ENCODE data around the gene MAL. TPM values are rescaled to one million over a fixed set of nuclear protein-coding genes. Genes with fewer than 3 reads are reported as not detected.

The MAL gene
- total RNA-seq, 2 experiments from 2014 or later, result 188 to 206 TPM

- peak; percentile 48 for DNase-seq
- POLR2A ChIA-PET, result interaction anchor here (1.1 to 10.1 kb wide), 8 partner anchors 12 to 50 kb away, joined by 3 to 255 read pairs (median 12); partner anchors contain the start of genes MAL and MRPS5
- Mint-ChIP-seq H3K27ac (peak overlapping the region; percentile 95), H3K4me1 (ENCODE audit: low read depth) (peaks cover 71% of the 10 kb centered on the region), H3K4me3 (peak overlapping the region; percentile 84), H3K9me3 (ENCODE audit: insufficient read depth) (no peaks in the 10 kb centered on the region), H3K27me3 (ENCODE audit: low read depth) (no peaks in the 10 kb centered on the region), H3K36me3 (ENCODE audit: low read depth) (peaks cover 25% of the 10 kb centered on the region)
- peak; percentile 8 for ATAC-seq
- CTCF ChIA-PET, result interaction anchor here (0.9 to 13.4 kb wide), 8 partner anchors 11 to 84 kb away, joined by 3 to 693 read pairs (median 34); partner anchors contain the start of gene MAL
Observed at GRCh38 chr2:95073856-95074662, 48.6 kb downstream of the MAL start.

- Mint-ChIP-seq H3K27me3 (ENCODE audit: low read depth) (no peaks in the 10 kb centered on the region), H3K9me3 (ENCODE audit: insufficient read depth) (no peaks in the 10 kb centered on the region), H3K4me3 (peak overlapping the region; percentile 84), H3K36me3 (ENCODE audit: low read depth) (peaks cover 25% of the 10 kb centered on the region), H3K27ac (peak overlapping the region; percentile 95), H3K4me1 (ENCODE audit: low read depth) (peaks cover 79% of the 10 kb centered on the region)
- peak; percentile 91 for DNase-seq
- ChIA-PET POLR2A (interaction anchor here (1.1 to 10.1 kb wide), 8 partner anchors 11 to 51 kb away, joined by 3 to 255 read pairs (median 12); partner anchors contain the start of genes MAL and MRPS5), CTCF (interaction anchor here (0.9 to 13.4 kb wide), 12 partner anchors 12 to 127 kb away, joined by 3 to 693 read pairs (median 8); partner anchors contain the start of genes MAL and MRPS5)
- peak; percentile 72 for ATAC-seq
Observed at GRCh38 chr2:95074663-95075439, 49.3 kb downstream of the MAL start.

- peaks cover 25% of the 10 kb centered on the region for H3K36me3 Mint-ChIP-seq (ENCODE audit: low read depth)
- CTCF ChIA-PET, result interaction anchor here (0.9 to 13.4 kb wide), 15 partner anchors 12 to 270 kb away, joined by 3 to 693 read pairs (median 7); partner anchors contain the start of genes MAL, MRPS5, ZNF2 and ZNF514
- peaks cover 81% of the 10 kb centered on the region for H3K4me1 Mint-ChIP-seq (ENCODE audit: low read depth)
- H3K4me3 Mint-ChIP-seq, result peak overlapping the region; percentile 84
- ATAC-seq, result no peak
- H3K27me3 Mint-ChIP-seq (ENCODE audit: low read depth), result no peaks in the 10 kb centered on the region
- DNase-seq, result no peak
- peak overlapping the region; percentile 95 for H3K27ac Mint-ChIP-seq
- POLR2A ChIA-PET, result interaction anchor here (1.1 to 10.1 kb wide), 9 partner anchors 12 to 52 kb away, joined by 3 to 255 read pairs (median 8); partner anchors contain the start of genes MAL and MRPS5
- no peaks in the 10 kb centered on the region for H3K9me3 Mint-ChIP-seq (ENCODE audit: insufficient read depth)
Observed at GRCh38 chr2:95075440-95076132, 50.1 kb downstream of the MAL start.

GRCh38 chr2:95076705-95077529 is 51.4 kb downstream of the MAL start:
- H3K27ac Mint-ChIP-seq, result peak overlapping the region; percentile 95
- CTCF ChIA-PET, result interaction anchor here (0.6 to 13.4 kb wide), 24 partner anchors 9 to 269 kb away, joined by 3 to 693 read pairs (median 4); partner anchors contain the start of genes MAL, MRPS5, ZNF2 and ZNF514
- no peaks in the 10 kb centered on the region for H3K9me3 Mint-ChIP-seq (ENCODE audit: insufficient read depth)
- POLR2A ChIA-PET, result interaction anchor here (1.4 to 10.1 kb wide), 5 partner anchors 15 to 53 kb away, joined by 3 to 255 read pairs (median 22); partner anchors contain the start of genes MAL and MRPS5
- peak; percentile 77 for ATAC-seq
- peaks cover 22% of the 10 kb centered on the region for H3K36me3 Mint-ChIP-seq (ENCODE audit: low read depth)
- peak; percentile 95 for DNase-seq
- H3K4me3 Mint-ChIP-seq, result peak overlapping the region; percentile 84
- H3K27me3 Mint-ChIP-seq (ENCODE audit: low read depth), result no peaks in the 10 kb centered on the region
- H3K4me1 Mint-ChIP-seq (ENCODE audit: low read depth), result peaks cover 76% of the 10 kb centered on the region

- peaks cover 71% of the 10 kb centered on the region for H3K4me1 Mint-ChIP-seq (ENCODE audit: low read depth)
- ChIA-PET POLR2A (interaction anchor here (1.6 to 10.1 kb wide), 2 partner anchors 16 to 53 kb away, joined by 8 to 255 read pairs; partner anchors contain the start of gene MAL), CTCF (interaction anchor here (0.8 to 13.4 kb wide), 11 partner anchors 9 to 88 kb away, joined by 3 to 693 read pairs (median 21); partner anchors contain the start of genes MAL and ZNF2)
- peaks cover 16% of the 10 kb centered on the region for H3K36me3 Mint-ChIP-seq (ENCODE audit: low read depth)
- no peaks in the 10 kb centered on the region for H3K9me3 Mint-ChIP-seq (ENCODE audit: insufficient read depth)
- DNase-seq (no peak), ATAC-seq (no peak)
- H3K4me3 Mint-ChIP-seq, result peak overlapping the region; percentile 84
- H3K27me3 Mint-ChIP-seq (ENCODE audit: low read depth), result no peaks in the 10 kb centered on the region
- peak overlapping the region; percentile 69 for H3K27ac Mint-ChIP-seq
Observed at GRCh38 chr2:95077530-95077825, 52.0 kb downstream of the MAL start.

GRCh38 chr2:95077861-95078603 is 52.5 kb downstream of the MAL start:
- CTCF ChIA-PET, result interaction anchor here (0.7 to 13.4 kb wide), 19 partner anchors 10 to 92 kb away, joined by 3 to 693 read pairs (median 12); partner anchors contain the start of genes MAL, MRPS5 and ZNF2
- Mint-ChIP-seq H3K4me3 (no peak overlapping the region), H3K27me3 (ENCODE audit: low read depth) (no peaks in the 10 kb centered on the region)

GRCh38 chr2:95079199-95079683 is 53.7 kb downstream of the MAL start:
- DNase-seq (peak; percentile 50), ATAC-seq (no peak)
- POLR2A ChIA-PET, result interaction anchor here (0.7 to 10.1 kb wide), 5 partner anchors 8 to 55 kb away, joined by 4 to 255 read pairs (median 6); partner anchors contain the start of gene MAL
- Mint-ChIP-seq H3K4me1 (ENCODE audit: low read depth) (peaks cover 53% of the 10 kb centered on the region), H3K9me3 (ENCODE audit: insufficient read depth) (no peaks in the 10 kb centered on the region), H3K27ac (peak overlapping the region; percentile 47), H3K36me3 (ENCODE audit: low read depth) (peaks cover 15% of the 10 kb centered on the region), H3K27me3 (ENCODE audit: low read depth) (no peaks in the 10 kb centered on the region), H3K4me3 (no peak overlapping the region)
- CTCF ChIA-PET, result interaction anchor here (0.8 to 13.4 kb wide), 31 partner anchors 10 to 122 kb away, joined by 3 to 693 read pairs (median 8); partner anchors contain the start of genes MAL, MRPS5 and ZNF2

More at GRCh38 chr2:95077861-95078603, 52.5 kb downstream of the MAL start:
- Mint-ChIP-seq H3K9me3 (ENCODE audit: insufficient read depth) (no peaks in the 10 kb centered on the region), H3K4me1 (ENCODE audit: low read depth) (peaks cover 65% of the 10 kb centered on the region), H3K36me3 (ENCODE audit: low read depth) (peaks cover 14% of the 10 kb centered on the region), H3K27ac (peak overlapping the region; percentile 66)
- POLR2A ChIA-PET, result interaction anchor here (1.2 to 10.1 kb wide), 4 partner anchors 16 to 54 kb away, joined by 3 to 255 read pairs (median 6); partner anchors contain the start of genes MAL and MRPS5
- DNase-seq (no peak), ATAC-seq (no peak)

- ChIA-PET CTCF (interaction anchor here (0.8 to 13.4 kb wide), 4 partner anchors 33 to 126 kb away, joined by 3 to 693 read pairs (median 7); partner anchors contain the start of gene MAL), POLR2A (interaction anchor here (1.6 kb wide), 1 partner anchor 60 kb away, joined by 5 read pairs; no protein-coding TSS in a partner anchor)
- Mint-ChIP-seq H3K27me3 (ENCODE audit: low read depth) (no peaks in the 10 kb centered on the region), H3K27ac (no peak overlapping the region), H3K36me3 (ENCODE audit: low read depth) (peaks cover 26% of the 10 kb centered on the region), H3K4me1 (ENCODE audit: low read depth) (peaks cover 24% of the 10 kb centered on the region), H3K9me3 (ENCODE audit: insufficient read depth) (no peaks in the 10 kb centered on the region), H3K4me3 (no peak overlapping the region)
- DNase-seq (no peak), ATAC-seq (no peak)
Observed at GRCh38 chr2:95082477-95082876, 57.0 kb downstream of the MAL start.

- DNase-seq, result no peak
- H3K4me3 Mint-ChIP-seq, result no peak overlapping the region
- no peak overlapping the region for H3K27ac Mint-ChIP-seq
- H3K4me1 Mint-ChIP-seq (ENCODE audit: low read depth), result no peaks in the 10 kb centered on the region
- CTCF ChIA-PET, result no interaction called here
- POLR2A ChIA-PET, result no interaction called here
- H3K36me3 Mint-ChIP-seq (ENCODE audit: low read depth), result peaks cover 40% of the 10 kb centered on the region
- no peak for ATAC-seq
- H3K27me3 Mint-ChIP-seq (ENCODE audit: low read depth), result no peaks in the 10 kb centered on the region
- H3K9me3 Mint-ChIP-seq (ENCODE audit: insufficient read depth), result no peaks in the 10 kb centered on the region
Observed at GRCh38 chr2:95086017-95086416, 60.5 kb downstream of the MAL start.

All from activated CD8-positive, alpha-beta T cell treated with anti-CD3 and anti-CD28 coated beads, Interleukin-2, amount 10 ng/mL, durations not matched to agents 7 days and 5 days (primary cell).